WERI-Rb-1 (cell line): Measurements from ENCODE around the gene MBOAT2.

Experiments
- DNase-seq: peaks from one replicate; pipeline ENCODE4 v3.0.0-alpha.2; 2020
- H3K27ac ChIP-seq: fragments of 250-450 bp; sonication (Bioruptor Pico); 2 replicates; pipeline ENCODE4 v1.5.1; 2020; ENCODE audit warnings: mild to moderate bottlenecking, moderate library complexity
- H3K27me3 ChIP-seq: fragments of 250-450 bp; sonication (Bioruptor Pico); 2 replicates; pipeline ENCODE4 v1.5.1; 2021; ENCODE audit warnings: mild to moderate bottlenecking, low read depth, moderate library complexity; ENCODE audit not compliant: insufficient read depth, severe bottlenecking
- H3K36me3 ChIP-seq: fragments of 250-450 bp; sonication (Bioruptor Pico); 2 replicates; pipeline ENCODE4 v1.5.1; 2020; ENCODE audit warnings: mild to moderate bottlenecking, moderate library complexity
- H3K4me3 ChIP-seq: 2 replicates; pipeline ENCODE4 v1.5.1; 2011; ENCODE audit warnings: low read depth, mild to moderate bottlenecking, control low read depth, low read length
- H3K9me3 ChIP-seq: fragments of 250-450 bp; sonication (Bioruptor Pico); 2 replicates; pipeline ENCODE4 v1.5.1; 2021; ENCODE audit warnings: mild to moderate bottlenecking, moderate library complexity; ENCODE audit not compliant: severe bottlenecking
- CTCF ChIP-seq: IDR thresholded peaks from 2 replicates; pipeline ENCODE4 v1.5.1; 2011; ENCODE audit warnings: low read depth, mild to moderate bottlenecking, control low read depth, inconsistent platforms, low read length

Gene MBOAT2

GRCh38 chr2:8833853-8834252, 169.6 kb downstream of the MBOAT2 start:
- H3K27ac ChIP-seq, result no peak overlapping the region
- H3K27me3 ChIP-seq, result no peaks in the 10 kb centered on the region
- TF ChIP-seq CTCF, result no peak
- H3K9me3 ChIP-seq, result no peaks in the 10 kb centered on the region
- no peak overlapping the region for H3K4me3 ChIP-seq
- no peak for DNase-seq
- H3K36me3 ChIP-seq, result peaks cover 5% of the 10 kb centered on the region

GRCh38 chr2:8831516-8831915, 172.0 kb downstream of the MBOAT2 start:
- H3K4me3 ChIP-seq, result no peak overlapping the region
- no peak for TF ChIP-seq CTCF
- H3K36me3 ChIP-seq, result peaks cover 9% of the 10 kb centered on the region
- H3K27ac ChIP-seq, result no peak overlapping the region
- DNase-seq, result no peak
- no peaks in the 10 kb centered on the region for H3K9me3 ChIP-seq
- no peaks in the 10 kb centered on the region for H3K27me3 ChIP-seq

- Histone ChIP-seq H3K36me3 (peaks cover 30% of the 10 kb centered on the region), H3K27ac (no peak overlapping the region), H3K9me3 (no peaks in the 10 kb centered on the region), H3K27me3 (no peaks in the 10 kb centered on the region), H3K4me3 (no peak overlapping the region)
- no peak for TF ChIP-seq CTCF
- no peak for DNase-seq
These were observed 175.8 kb downstream of the MBOAT2 start for GRCh38 chr2:8827729-8828128.

GRCh38 chr2:8822218-8822617, 181.3 kb downstream of the MBOAT2 start:
- Histone ChIP-seq H3K27ac (no peak overlapping the region), H3K4me3 (no peak overlapping the region), H3K36me3 (peaks cover 32% of the 10 kb centered on the region), H3K9me3 (no peaks in the 10 kb centered on the region), H3K27me3 (no peaks in the 10 kb centered on the region)
- DNase-seq, result no peak
- no peak for TF ChIP-seq CTCF

- no peak for TF ChIP-seq CTCF
- H3K9me3 ChIP-seq, result no peaks in the 10 kb centered on the region
- H3K27ac ChIP-seq, result no peak overlapping the region
- DNase-seq, result no peak
- H3K36me3 ChIP-seq, result peaks cover 35% of the 10 kb centered on the region
- no peak overlapping the region for H3K4me3 ChIP-seq
- H3K27me3 ChIP-seq, result no peaks in the 10 kb centered on the region
These were observed 181.9 kb downstream of the MBOAT2 start for GRCh38 chr2:8821276-8822217.
